Measurements from ENCODE around the gene POLG. TPM values are rescaled to one million over a fixed set of nuclear protein-coding genes. Genes with fewer than 3 reads are reported as not detected.

POLG gene
- total and polyA plus RNA-seq, 2 of the 4 experiments (the other 2 are of a cell fraction): 19.9 to 30.6 TPM

DNA sequence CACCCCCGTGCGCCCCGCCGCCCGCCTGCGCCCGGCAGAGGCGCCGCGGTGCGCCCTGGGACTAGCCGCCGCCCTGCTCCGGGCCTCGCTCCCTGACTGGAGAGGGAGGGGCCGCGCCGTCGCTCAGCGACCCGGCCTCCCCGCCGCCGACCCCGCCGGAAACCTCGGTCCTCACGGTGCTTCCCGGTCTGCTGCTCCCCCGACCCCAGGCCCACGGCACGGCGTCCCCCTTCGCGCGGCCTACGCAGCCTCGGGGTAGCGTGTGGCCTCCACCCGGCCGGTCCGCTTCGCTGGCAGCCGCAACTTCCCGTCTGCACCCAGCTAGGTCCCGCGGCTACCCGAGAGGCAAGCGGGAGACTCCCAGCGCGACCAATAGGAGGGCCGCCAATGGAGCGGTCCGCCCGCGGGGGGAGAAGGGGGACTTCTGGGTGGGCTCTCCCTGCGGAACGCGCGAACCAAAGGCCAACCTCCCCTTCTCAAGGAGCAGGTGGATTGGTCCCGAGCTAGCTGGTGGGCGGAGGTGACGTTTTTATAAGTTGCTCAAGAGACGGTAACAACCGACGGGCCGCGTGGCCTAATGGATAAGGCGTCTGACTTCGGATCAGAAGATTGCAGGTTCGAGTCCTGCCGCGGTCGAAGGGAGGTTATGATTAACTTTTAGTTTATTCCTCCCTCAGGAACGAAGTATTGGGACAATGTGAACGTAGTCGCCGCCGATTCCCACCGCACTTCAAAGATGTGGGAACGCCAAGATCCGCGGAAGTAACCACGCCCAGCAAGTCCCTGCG is at the start of gene POLG (continued):
- TF ChIP-seq NFE2L2 (IDR thresholded peaks at IDR 0.05; ENCODE audit: low read depth, low read length) (no peak), POLR2A (IDR thresholded peaks at IDR 0.05; ENCODE audit: low read depth, low read length) (peak; percentile 97), RCOR1 (IDR thresholded peaks at IDR 0.05; ENCODE audit: insufficient replicate concordance, low read length) (no peak), BHLHE40 (IDR thresholded peaks at IDR 0.05; ENCODE audit: low read depth, low read length) (peak; percentile 100), MAFK (IDR thresholded peaks at IDR 0.05; ENCODE audit: low read depth, low read length) (no peak), FOS (IDR thresholded peaks at IDR 0.05; ENCODE audit: low read depth, low read length) (peak; percentile 98)

DNA sequence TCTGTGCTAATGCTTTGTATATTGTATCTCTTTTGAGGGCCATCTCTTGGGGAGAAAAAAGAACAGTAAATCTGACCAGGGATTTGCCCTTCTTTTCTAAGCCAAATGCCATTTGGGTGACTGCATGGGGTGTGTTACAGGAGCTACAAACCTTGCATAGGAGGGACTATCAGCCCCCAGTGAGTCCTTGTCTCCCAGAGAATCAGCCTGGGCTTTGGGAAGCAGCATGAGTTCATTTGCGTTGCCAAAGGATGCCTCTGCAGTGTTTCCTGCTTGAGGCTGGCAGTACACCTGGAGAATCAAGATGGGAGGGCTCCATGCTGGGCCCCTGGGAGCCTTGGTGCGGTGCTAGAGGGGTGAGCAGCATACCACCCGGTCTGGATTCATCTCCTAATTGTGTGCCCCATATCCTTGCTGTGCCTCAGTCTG is 49.6 kb upstream of the POLG start:
- no TSS peak for BruUV-seq (replicated peaks)
- TF ChIP-seq MAFK (IDR thresholded peaks at IDR 0.05; ENCODE audit: low read depth, low read length) (no peak), RFX5 (IDR thresholded peaks at IDR 0.05; ENCODE audit: low read depth, low read length) (no peak), POLR2A (IDR thresholded peaks at IDR 0.05; ENCODE audit: low read depth, low read length) (no peak), USF2 (IDR thresholded peaks at IDR 0.05; ENCODE audit: low read depth, low read length) (no peak), CEBPB (IDR thresholded peaks at IDR 0.05; ENCODE audit: low read depth, low read length) (no peak), MXI1 (IDR thresholded peaks at IDR 0.05; ENCODE audit: borderline replicate concordance, low read depth, low read length) (no peak), BHLHE40 (IDR thresholded peaks at IDR 0.05; ENCODE audit: low read depth, low read length) (no peak), FOS (IDR thresholded peaks at IDR 0.05; ENCODE audit: low read depth, low read length) (no peak), MAZ (IDR thresholded peaks at IDR 0.05; ENCODE audit: borderline replicate concordance, low read depth, low read length) (no peak), CHD1 (IDR thresholded peaks at IDR 0.05; ENCODE audit: low read depth, low read length) (no peak), RAD21 (IDR thresholded peaks at IDR 0.05; ENCODE audit: low read length) (no peak), NFE2L2 (IDR thresholded peaks at IDR 0.05; ENCODE audit: low read depth, low read length) (no peak)
- TF ChIP-seq, protein P1, sequence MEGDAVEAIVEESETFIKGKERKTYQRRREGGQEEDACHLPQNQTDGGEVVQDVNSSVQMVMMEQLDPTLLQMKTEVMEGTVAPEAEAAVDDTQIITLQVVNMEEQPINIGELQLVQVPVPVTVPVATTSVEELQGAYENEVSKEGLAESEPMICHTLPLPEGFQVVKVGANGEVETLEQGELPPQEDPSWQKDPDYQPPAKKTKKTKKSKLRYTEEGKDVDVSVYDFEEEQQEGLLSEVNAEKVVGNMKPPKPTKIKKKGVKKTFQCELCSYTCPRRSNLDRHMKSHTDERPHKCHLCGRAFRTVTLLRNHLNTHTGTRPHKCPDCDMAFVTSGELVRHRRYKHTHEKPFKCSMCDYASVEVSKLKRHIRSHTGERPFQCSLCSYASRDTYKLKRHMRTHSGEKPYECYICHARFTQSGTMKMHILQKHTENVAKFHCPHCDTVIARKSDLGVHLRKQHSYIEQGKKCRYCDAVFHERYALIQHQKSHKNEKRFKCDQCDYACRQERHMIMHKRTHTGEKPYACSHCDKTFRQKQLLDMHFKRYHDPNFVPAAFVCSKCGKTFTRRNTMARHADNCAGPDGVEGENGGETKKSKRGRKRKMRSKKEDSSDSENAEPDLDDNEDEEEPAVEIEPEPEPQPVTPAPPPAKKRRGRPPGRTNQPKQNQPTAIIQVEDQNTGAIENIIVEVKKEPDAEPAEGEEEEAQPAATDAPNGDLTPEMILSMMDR (conservative IDR thresholded peaks at IDR 0.05; ENCODE audit: low read depth, low read length): no peak

More for the DNA sequence above, 49.6 kb upstream of the POLG start:
- WGBS, 2 experiments (ENCODE audit: extremely low coverage in 2 of 2, insufficient read length in 1 of 2): 56% methylated on average over 3 of the region's 3 CpGs; no CpG with 5 or more reads in 1 of the 2 experiments
- Histone ChIP-seq H3K27me3 (ENCODE audit: control insufficient read depth, insufficient read depth, low read length) (peaks cover 74% of the 10 kb centered on the region), H3K36me3 (ENCODE audit: control insufficient read depth, insufficient read depth, low read length) (no peaks in the 10 kb centered on the region), H2AK9ac (replicated peaks; ENCODE audit: low read depth, low read length, poor library complexity) (no peak overlapping the region), H3K9me3 (ENCODE audit: control insufficient read depth, insufficient read depth, low read length) (no peaks in the 10 kb centered on the region; the same call in 1 of the 2 replicates), H3K9ac (ENCODE audit: low read depth, low read length) (no peak overlapping the region), H2AK5ac (ENCODE audit: low read depth, low read length) (no peak overlapping the region), H3K4me2 (ENCODE audit: low read depth, low read length) (no peak overlapping the region), H2BK120ac (ENCODE audit: low read depth, low read length) (no peak overlapping the region), H3K18ac (ENCODE audit: low read depth, low read length) (no peak overlapping the region), H3K9me1 (ENCODE audit: insufficient read depth, low read length) (no peaks in the 10 kb centered on the region), H4K20me1 (ENCODE audit: insufficient read depth, low read length) (no peaks in the 10 kb centered on the region), H3K27ac (ENCODE audit: insufficient read depth, low read length) (no peak overlapping the region), H2AFZ (replicated peaks; ENCODE audit: low read length, poor library complexity) (no peak overlapping the region), H3K14ac (replicated peaks; ENCODE audit: low read depth, low read length) (no peak overlapping the region), H3K79me1 (ENCODE audit: low read depth in 1 of 2, low read length in 2 of 2) (no peaks in the 10 kb centered on the region), H4K91ac (ENCODE audit: insufficient read depth, low read depth, low read length) (no peak overlapping the region), H4K8ac (ENCODE audit: low read depth in 2 of 2, low read length in 2 of 2) (no peak overlapping the region), H4K5ac (ENCODE audit: low read depth, low read length) (no peak overlapping the region), H2BK5ac (ENCODE audit: low read depth, low read length, poor library complexity, severe bottlenecking) (no peak overlapping the region), H2BK15ac (ENCODE audit: low read depth, low read length) (no peak overlapping the region), H3K56ac (ENCODE audit: extremely low read depth, insufficient read depth, low read length) (no peak overlapping the region), H3K4ac (ENCODE audit: low read depth, low read length) (no peak overlapping the region), H3K4me1 (ENCODE audit: control insufficient read depth, insufficient read depth, low read length) (no peaks in the 10 kb centered on the region), H3K4me3 (ENCODE audit: insufficient read depth, low read depth, low read length) (no peak overlapping the region), H2BK20ac (ENCODE audit: low read depth, low read length) (no peak overlapping the region), H3K23ac (ENCODE audit: low read depth, low read length) (no peak overlapping the region)
- in situ Hi-C loops (cut with MboI; ENCODE audit: low sequenced_read_pairs) (no loop called here), intact Hi-C loops (cut with micrococcal nuclease) (no loop called here), dilution Hi-C loops (cut with HindIII; ENCODE audit: low sequenced_read_pairs, unreplicated experiment) (no loop called here)
- CTCF ChIA-PET: no interaction called here
- ATAC-seq (ENCODE audit: low read depth): no peak
- POLR2A ChIA-PET (ENCODE audit: unreplicated experiment): no interaction called here
- DNase-seq: no peak

All from IMR-90 (cell line).